Left lung (tissue), 10 donors: ENCODE data around the gene RAB24. TPM values are rescaled to one million over a fixed set of nuclear protein-coding genes. Genes with fewer than 3 reads are reported as not detected.

Experiments used
- ATAC-seq: fragments of 200-7000 bp; cut with Tn5 transposase; one replicate; pipeline ENCODE4 v1.9.1; 2020; ENCODE audit warnings: moderate library complexity
- DNase-seq, 4 donors: peaks; one replicate each; pipeline ENCODE4 v3.0.0-alpha.2; 2013 to 2020
- H3K27ac ChIP-seq, 2 donors: fragments of 200-600 bp; sonication (generic) in 1 of 2; one replicate each; pipeline versions ENCODE4 v1.5.0 to v1.8.0; 2020 to 2021
- H3K27me3 ChIP-seq, 2 donors: fragments of 200-600 bp; sonication (generic) in 1 of 2; one replicate each; pipeline versions ENCODE4 v1.5.0 to v1.8.0; 2020 to 2021
- H3K36me3 ChIP-seq, 2 donors: fragments of 200-600 bp; sonication (generic) in 1 of 2; one replicate each; pipeline versions ENCODE4 v1.5.0 to v1.8.0; 2020 to 2021
- H3K4me1 ChIP-seq, 2 donors: fragments of 200-600 bp; one replicate each; pipeline ENCODE4 v1.8.0; 2021
- H3K4me3 ChIP-seq, 2 donors: fragments of 200-600 bp; sonication (generic) in 1 of 2; one replicate each; pipeline versions ENCODE4 v1.5.0 to v1.8.0; 2020 to 2021; ENCODE audit warnings: mild to moderate bottlenecking in 1 of 2
- H3K9me3 ChIP-seq, 2 donors: fragments of 200-600 bp; sonication (generic) in 1 of 2; one replicate each; pipeline versions ENCODE4 v1.5.0 to v1.8.0; 2020 to 2021
- intact Hi-C, 2 donors: fragments of 100-400 bp; cut with DNase I; formaldehyde crosslinking; loops; one replicate each; pipeline versions ENCODE4 v1.11.2 to v1.14.2; 2022
- polyA plus RNA-seq, 6 donors: library from polyadenylated mRNA; unstranded; fragments of 120-200 nt; gene quantifications; one replicate each; pipeline ENCODE4 v1.2.1, GENCODE V29; 2013; ENCODE audit not compliant: insufficient read length in 6 of 6
- total RNA-seq, 2 donors: library from RNA; stranded (reverse); fragmentation: NEBNext Ultra II Directional; extraction: Animal tissue kit (Norgen Biotek cat#: 25700); gene quantifications; one replicate each; pipeline ENCODE4 v1.2.1, GENCODE V29; 2021
- TF ChIP-seq, protein P1 (sequence below), 2 donors: fragments of 200-600 bp; sonication (generic) in 1 of 2; IDR thresholded peaks; one replicate each; pipeline versions ENCODE4 v1.5.0 to v1.8.0; 2021; ENCODE audit warnings: antibody characterized with exemption in 2 of 2
- donor health status: DM: no; HTN: yes; CAD: no.
- donor health status: DM: no; HTN: no; CAD: no.

Gene RAB24
- total and polyA plus RNA-seq, 8 donors, result 24.2 to 39.7 (median 29.6) TPM

DNA sequence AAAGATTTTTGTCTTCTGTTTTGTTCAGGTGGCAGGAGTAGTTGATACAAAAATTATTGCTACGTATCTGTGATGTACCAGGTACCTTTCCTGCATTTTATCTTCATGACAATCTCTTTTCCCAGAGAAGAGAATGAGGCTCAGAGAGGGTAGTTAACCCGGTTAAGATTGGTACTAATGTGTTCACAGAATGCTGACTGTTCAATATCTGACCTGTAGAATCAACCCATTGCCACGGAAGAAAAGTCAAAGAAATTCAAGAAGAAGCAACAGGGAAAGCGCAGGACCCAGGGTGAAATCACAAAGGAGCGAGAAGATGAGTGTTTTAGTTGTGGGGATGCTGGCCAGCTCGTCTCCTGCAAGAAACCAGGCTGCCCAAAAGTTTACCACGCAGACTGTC is 11.8 kb downstream of the RAB24 start:
- Histone ChIP-seq H3K4me3 (no peak overlapping the region), H3K9me3 (no peaks in the 10 kb centered on the region), H3K27ac (no peak overlapping the region), H3K4me1 (peaks cover 5 to 20% of the 10 kb centered on the region in 2 donors), H3K27me3 (no peaks in the 10 kb centered on the region), H3K36me3 (peaks cover 0 to 96% of the 10 kb centered on the region in 2 donors)
- no peak for ATAC-seq
- DNase-seq, result no peak
- TF ChIP-seq, protein P1, sequence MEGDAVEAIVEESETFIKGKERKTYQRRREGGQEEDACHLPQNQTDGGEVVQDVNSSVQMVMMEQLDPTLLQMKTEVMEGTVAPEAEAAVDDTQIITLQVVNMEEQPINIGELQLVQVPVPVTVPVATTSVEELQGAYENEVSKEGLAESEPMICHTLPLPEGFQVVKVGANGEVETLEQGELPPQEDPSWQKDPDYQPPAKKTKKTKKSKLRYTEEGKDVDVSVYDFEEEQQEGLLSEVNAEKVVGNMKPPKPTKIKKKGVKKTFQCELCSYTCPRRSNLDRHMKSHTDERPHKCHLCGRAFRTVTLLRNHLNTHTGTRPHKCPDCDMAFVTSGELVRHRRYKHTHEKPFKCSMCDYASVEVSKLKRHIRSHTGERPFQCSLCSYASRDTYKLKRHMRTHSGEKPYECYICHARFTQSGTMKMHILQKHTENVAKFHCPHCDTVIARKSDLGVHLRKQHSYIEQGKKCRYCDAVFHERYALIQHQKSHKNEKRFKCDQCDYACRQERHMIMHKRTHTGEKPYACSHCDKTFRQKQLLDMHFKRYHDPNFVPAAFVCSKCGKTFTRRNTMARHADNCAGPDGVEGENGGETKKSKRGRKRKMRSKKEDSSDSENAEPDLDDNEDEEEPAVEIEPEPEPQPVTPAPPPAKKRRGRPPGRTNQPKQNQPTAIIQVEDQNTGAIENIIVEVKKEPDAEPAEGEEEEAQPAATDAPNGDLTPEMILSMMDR (IDR thresholded peaks at IDR 0.05), result no peak
- intact Hi-C loops, result no loop called here

DNA sequence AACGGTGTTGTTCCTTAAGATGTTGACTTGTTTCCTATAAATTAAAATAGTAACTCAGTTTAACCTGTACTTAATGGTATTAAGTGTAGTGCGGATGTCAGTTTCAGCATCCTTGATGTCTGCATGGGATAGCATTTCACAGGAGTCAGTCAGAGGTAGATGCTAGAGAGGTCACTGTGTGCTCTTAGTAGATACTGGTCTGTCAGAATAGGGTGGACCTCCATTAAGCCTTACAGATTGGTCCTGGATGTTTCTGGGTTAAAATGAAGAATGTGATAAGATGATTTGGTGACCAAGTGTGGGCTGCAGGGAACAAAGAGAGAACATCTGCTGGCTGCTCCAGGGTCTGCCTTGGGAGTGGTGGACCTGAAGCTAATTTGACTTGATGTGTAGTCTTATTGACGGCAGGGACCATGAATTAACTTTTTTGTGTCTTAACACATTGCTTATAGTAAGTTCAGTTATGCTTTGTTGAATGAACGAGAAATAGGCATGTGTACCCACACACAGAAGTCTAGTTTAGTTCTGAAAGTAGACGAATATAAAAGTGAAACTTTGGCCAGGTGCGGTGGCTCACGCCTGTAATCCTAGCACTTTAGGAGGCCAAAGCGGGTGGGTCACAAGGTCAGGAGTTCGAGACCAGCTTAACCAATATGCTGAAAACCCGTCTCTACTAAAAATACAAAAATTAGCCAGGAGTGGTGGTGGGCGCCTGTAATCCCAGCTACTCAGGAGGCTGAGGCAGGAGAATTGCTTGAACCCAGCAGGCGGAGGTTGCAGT is 12.5 kb downstream of the RAB24 start:
- Histone ChIP-seq H3K4me1 (peaks cover 0 to 12% of the 10 kb centered on the region in 2 donors), H3K27ac (no peak overlapping the region), H3K27me3 (no peaks in the 10 kb centered on the region), H3K9me3 (no peaks in the 10 kb centered on the region), H3K36me3 (peaks cover 0 to 98% of the 10 kb centered on the region in 2 donors), H3K4me3 (no peak overlapping the region)
- TF ChIP-seq, protein P1 (IDR thresholded peaks at IDR 0.05), result no peak
- no peak for DNase-seq
- intact Hi-C loops, result no loop called here
- no peak for ATAC-seq

DNA sequence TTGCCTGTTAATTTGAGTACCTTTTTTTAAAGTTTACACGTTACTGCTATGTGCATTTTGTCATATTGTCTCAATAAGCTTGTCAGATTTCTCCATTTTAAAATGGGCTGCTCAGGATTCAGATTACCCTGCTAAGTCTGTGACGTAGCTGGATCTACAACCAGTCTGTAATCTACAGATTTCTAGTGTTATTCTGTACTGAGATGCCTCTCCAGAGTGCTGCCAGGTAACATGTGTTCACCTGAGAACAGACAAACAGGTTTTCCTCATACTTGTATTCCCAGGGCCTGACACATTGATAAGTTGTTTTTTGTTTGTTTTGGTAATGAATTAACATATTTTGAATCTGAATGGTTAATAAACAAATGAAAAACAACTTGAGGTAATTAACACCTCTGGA is 15.3 kb downstream of the RAB24 start:
- no peaks in the 10 kb centered on the region for H3K27me3 ChIP-seq
- DNase-seq, result no peak
- TF ChIP-seq, protein P1 (IDR thresholded peaks at IDR 0.05), result no peak
- no peaks in the 10 kb centered on the region for H3K4me1 ChIP-seq
- H3K36me3 ChIP-seq, result peaks cover 0 to 98% of the 10 kb centered on the region in 2 donors
- no peaks in the 10 kb centered on the region for H3K9me3 ChIP-seq
- intact Hi-C loops, result no loop called here
- no peak for ATAC-seq
- no peak overlapping the region for H3K4me3 ChIP-seq
- no peak overlapping the region for H3K27ac ChIP-seq

DNA sequence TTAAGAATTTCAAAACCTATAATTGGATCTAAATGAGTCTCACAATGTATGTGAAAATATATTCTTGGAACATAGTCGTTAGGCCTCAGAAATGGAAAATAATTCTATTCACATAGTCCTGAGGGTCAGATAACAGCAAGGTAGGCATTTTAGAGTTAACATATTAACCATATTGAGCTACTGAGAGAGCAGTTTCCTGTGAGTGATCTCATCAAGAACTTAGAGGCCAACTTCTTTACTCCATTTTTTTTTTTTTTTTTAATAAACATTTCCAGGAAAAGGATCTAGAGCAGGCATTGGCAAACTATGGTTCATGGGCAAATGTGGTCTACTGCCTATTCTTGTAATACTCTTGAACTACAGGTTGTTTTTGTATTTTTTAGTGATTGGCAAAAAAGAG is 26.6 kb downstream of the RAB24 start:
- Histone ChIP-seq H3K36me3 (peaks cover 0 to 95% of the 10 kb centered on the region in 2 donors), H3K4me3 (no peak overlapping the region), H3K27me3 (no peaks in the 10 kb centered on the region), H3K27ac (no peak overlapping the region), H3K9me3 (no peaks in the 10 kb centered on the region), H3K4me1 (no peaks in the 10 kb centered on the region)
- TF ChIP-seq, protein P1 (IDR thresholded peaks at IDR 0.05), result no peak
- no peak for DNase-seq
- no peak for ATAC-seq
- intact Hi-C loops, result no loop called here

DNA sequence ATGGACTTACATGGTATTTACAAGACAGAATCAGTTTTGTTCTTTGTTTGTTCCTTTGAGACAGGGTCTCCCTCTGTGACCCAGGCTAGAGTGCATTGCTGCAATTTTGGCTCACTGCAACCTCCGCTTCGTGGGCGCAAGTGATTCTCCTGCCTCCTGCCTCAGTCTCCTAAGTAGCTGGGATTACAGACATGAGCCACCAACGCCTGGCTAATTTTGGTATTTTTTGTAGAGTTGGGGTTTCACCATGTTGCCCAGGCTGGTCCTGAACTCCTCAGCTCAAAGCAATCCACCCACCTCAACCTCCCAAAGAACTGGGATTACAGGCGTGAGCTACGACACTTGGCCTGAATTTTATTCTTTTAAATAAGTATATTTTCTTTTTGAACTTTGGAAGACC is 27.6 kb downstream of the RAB24 start:
- Histone ChIP-seq H3K4me3 (no peak overlapping the region), H3K27me3 (no peaks in the 10 kb centered on the region), H3K36me3 (peaks cover 0 to 94% of the 10 kb centered on the region in 2 donors), H3K9me3 (no peaks in the 10 kb centered on the region), H3K27ac (no peak overlapping the region), H3K4me1 (no peaks in the 10 kb centered on the region)
- no peak for DNase-seq
- ATAC-seq, result no peak
- intact Hi-C loops, result no loop called here
- TF ChIP-seq, protein P1 (IDR thresholded peaks at IDR 0.05), result no peak
